ENCODE measurements around the gene COL6A1. TPM values are rescaled to one million over a fixed set of nuclear protein-coding genes. Genes with fewer than 3 reads are reported as not detected.

Gene COL6A1
- total RNA-seq, 2 experiments from 2014 or later = not detected

GRCh38 chr21:46051821-46052675 is 70.5 kb downstream of the COL6A1 start:
- Histone ChIP-seq H4K20me1 (ENCODE audit: insufficient read depth, low read length) (no peaks in the 10 kb centered on the region), H3K27ac (ENCODE audit: low read depth, low read length, poor library complexity, severe bottlenecking) (no peak overlapping the region), H3K79me2 (ENCODE audit: insufficient read depth, low read depth, low read length) (no peaks in the 10 kb centered on the region), H3K36me3 (ENCODE audit: insufficient read depth, low read length) (no peaks in the 10 kb centered on the region), H3K9me3 (ENCODE audit: low read length) (no peaks in the 10 kb centered on the region), H3K4me2 (ENCODE audit: low read length) (no peak overlapping the region), H2AFZ (ENCODE audit: low read length) (no peak overlapping the region), H3K9me2 (ENCODE audit: insufficient read depth, low read length) (no peaks in the 10 kb centered on the region), H3K4me1 (ENCODE audit: insufficient read depth, low read length, poor library complexity, severe bottlenecking) (no peaks in the 10 kb centered on the region), H3K4me3 (ENCODE audit: low read depth, low read length, poor library complexity, severe bottlenecking) (no peak overlapping the region)
- intact Hi-C loops (cut with micrococcal nuclease; ENCODE audit: unreplicated experiment) = no loop called here
- no TSS peak for BruUV-seq (replicated peaks)
- POLR2A ChIA-PET = no interaction called here
- no peak for DNase-seq (ENCODE audit: low spot score)
- TF ChIP-seq EZH2phosphoT487 (IDR thresholded peaks at IDR 0.05; ENCODE audit: borderline replicate concordance, low read depth, low read length) = no peak
- no peak for TF ChIP-seq CTCF (conservative IDR thresholded peaks at IDR 0.05; ENCODE audit: low read length)
- CTCF ChIA-PET (ENCODE audit: unreplicated experiment) = no interaction called here

DNA sequence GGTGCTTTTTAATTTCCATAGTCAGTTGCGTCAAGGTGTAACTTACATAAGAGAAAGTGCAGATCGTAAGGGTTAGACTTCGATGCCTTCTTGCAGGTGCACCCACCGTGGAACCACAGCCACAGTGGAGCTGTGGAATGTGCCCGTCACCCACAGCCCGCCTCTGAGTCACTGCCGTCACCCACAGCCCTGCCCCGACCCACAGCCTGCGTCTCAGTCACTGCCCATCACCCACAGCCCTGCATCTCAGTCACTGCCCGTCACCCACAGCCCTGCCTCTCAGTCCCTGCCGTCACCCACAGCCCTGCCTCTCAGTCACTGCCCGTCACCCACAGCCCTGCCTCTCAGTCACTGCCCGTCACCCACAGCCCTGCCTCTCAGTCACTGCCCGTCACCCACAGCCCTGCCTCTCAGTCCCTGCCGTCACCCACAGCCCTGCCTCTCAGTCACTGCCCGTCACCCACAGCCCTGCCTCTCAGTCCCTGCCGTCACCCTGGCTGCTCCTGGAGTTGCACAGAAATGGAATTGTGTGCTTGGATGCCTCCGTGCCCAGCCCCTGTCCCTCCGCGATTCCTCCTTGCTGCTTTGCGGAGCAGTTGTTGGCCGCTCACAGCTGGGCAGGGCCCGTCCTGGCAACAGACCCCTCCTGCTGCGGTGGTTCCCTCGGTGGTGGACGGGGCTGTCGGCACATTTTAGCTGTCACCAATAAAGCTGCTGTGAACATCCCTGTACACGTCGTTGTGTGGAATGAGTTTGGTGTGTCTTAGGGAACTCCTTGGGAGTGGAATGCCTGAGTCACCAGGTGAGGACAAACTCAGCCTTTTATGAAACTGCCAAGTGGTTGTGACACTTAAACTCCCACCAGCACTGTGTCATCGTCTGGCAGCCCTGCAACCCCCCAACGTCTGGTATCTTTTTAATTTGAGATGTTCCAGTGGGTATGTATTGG is 71.4 kb downstream of the COL6A1 start:
- Histone ChIP-seq H3K9me3 (ENCODE audit: low read length) (no peaks in the 10 kb centered on the region), H3K36me3 (ENCODE audit: insufficient read depth, low read length) (no peaks in the 10 kb centered on the region), H3K9me2 (ENCODE audit: insufficient read depth, low read length) (no peaks in the 10 kb centered on the region), H3K4me2 (ENCODE audit: low read length) (no peak overlapping the region), H4K20me1 (ENCODE audit: insufficient read depth, low read length) (no peaks in the 10 kb centered on the region), H2AFZ (ENCODE audit: low read length) (no peak overlapping the region), H3K4me3 (ENCODE audit: low read depth, low read length, poor library complexity, severe bottlenecking) (no peak overlapping the region), H3K79me2 (ENCODE audit: insufficient read depth, low read depth, low read length) (no peaks in the 10 kb centered on the region), H3K4me1 (ENCODE audit: insufficient read depth, low read length, poor library complexity, severe bottlenecking) (no peaks in the 10 kb centered on the region), H3K27ac (ENCODE audit: low read depth, low read length, poor library complexity, severe bottlenecking) (no peak overlapping the region)
- BruUV-seq (replicated peaks) = no TSS peak
- intact Hi-C loops (cut with micrococcal nuclease; ENCODE audit: unreplicated experiment) = no loop called here
- ChIA-PET CTCF (ENCODE audit: unreplicated experiment) (no interaction called here), POLR2A (no interaction called here)
- DNase-seq (ENCODE audit: low spot score) = no peak
- no peak for TF ChIP-seq EZH2phosphoT487 (IDR thresholded peaks at IDR 0.05; ENCODE audit: borderline replicate concordance, low read depth, low read length)
- no peak for TF ChIP-seq CTCF (conservative IDR thresholded peaks at IDR 0.05; ENCODE audit: low read length)
